Heart right ventricle (tissue), 16 donors: ENCODE data around the gene KCNJ18. TPM values are rescaled to one million over a fixed set of nuclear protein-coding genes. Genes with fewer than 3 reads are reported as not detected.
"Not testable (repeated sequence)": the region's sequence is repeated elsewhere in the genome, so short reads cannot be mapped to it uniquely, and the experiment has no call there.

Experiments
- ATAC-seq, 8 donors: fragments of 200-7000 bp; cut with Tn5 transposase; one replicate each; pipeline ENCODE4 v1.9.1; 2020; ENCODE audit warnings: mild to moderate bottlenecking in 8 of 8, moderate library complexity in 8 of 8, moderate number of reproducible peaks in 1 of 8
- DNase-seq, 2 donors: peaks; one replicate each; pipeline ENCODE4 v3.0.0-alpha.2; 2020
- H3K27ac ChIP-seq, 10 donors: fragments of 200-600 bp; sonication (generic) in 2 of 10; one replicate each; pipeline versions ENCODE4 v1.5.0 to v1.8.0; 2020 to 2022; ENCODE audit warnings: mild to moderate bottlenecking in 3 of 10
- H3K27me3 ChIP-seq, 7 donors: fragments of 200-600 bp; one replicate each; pipeline ENCODE4 v1.8.0; 2021 to 2022; ENCODE audit warnings: mild to moderate bottlenecking in 2 of 7
- H3K36me3 ChIP-seq, 9 donors: fragments of 200-600 bp; sonication (generic) in 1 of 9; one replicate each; pipeline versions ENCODE4 v1.5.0 to v1.8.0; 2020 to 2022; ENCODE audit warnings: mild to moderate bottlenecking in 2 of 9
- H3K4me1 ChIP-seq, 9 donors: fragments of 200-600 bp; sonication (generic) in 1 of 9; one replicate each; pipeline versions ENCODE4 v1.5.0 to v1.8.0; 2020 to 2022; ENCODE audit warnings: mild to moderate bottlenecking in 4 of 9
- H3K4me3 ChIP-seq, 10 donors: fragments of 200-600 bp; sonication (generic) in 2 of 10; one replicate each; pipeline versions ENCODE4 v1.5.0 to v1.8.0; 2020 to 2022; ENCODE audit warnings: mild to moderate bottlenecking in 7 of 10, moderate library complexity in 2 of 10
- H3K9me3 ChIP-seq, 11 donors: fragments of 200-600 bp in 10 of 11; sonication (generic) in 2 of 11; one replicate each; pipeline versions ENCODE4 v1.5.0 to v1.8.0; 2013 to 2022; ENCODE audit warnings: mild to moderate bottlenecking in 2 of 11, control low read depth in 1 of 11, moderate library complexity in 1 of 11
- WGBS, 2 donors: extraction: QIAGEN DNeasy Blood & Tissue Kit; methylation state at CpG; one replicate each; pipeline ENCODE4 v1.1.7; 2013; ENCODE audit warnings: inconsistent platforms in 1 of 2; 5-methylcytosine and 5-hydroxymethylcytosine counted together
- intact Hi-C, 10 donors: fragments of 100-400 bp; cut with DNase I; formaldehyde crosslinking; loops; one replicate each; pipeline versions ENCODE4 v1.11.1 to v1.14.2; 2022
- polyA plus RNA-seq, 2 donors: library from polyadenylated mRNA; stranded (reverse); fragments of 200-250 nt; gene quantifications; one replicate each; pipeline ENCODE4 v1.2.3, GENCODE V29; 2013
- total RNA-seq, 10 donors: library from RNA; stranded (reverse); fragmentation: NEBNext Ultra II Directional in 3 of 10; extraction: Animal tissue kit (Norgen Biotek cat#: 25700) in 3 of 10; gene quantifications; one replicate each; pipeline versions ENCODE4 v1.2.1 to v1.2.4, GENCODE V29; 2021 to 2023
- TF ChIP-seq, protein P1 (sequence below), 9 donors: fragments of 200-600 bp; sonication (generic) in 2 of 9; IDR thresholded peaks; one replicate each; pipeline versions ENCODE4 v1.5.0 to v1.8.0; 2021 to 2022; ENCODE audit warnings: antibody characterized with exemption in 9 of 9, mild to moderate bottlenecking in 5 of 9, moderate library complexity in 1 of 9
- donor health status: Arrhythmogenic right ventricular cardiomyopathy.
- donor health status: ischemic (EF 13 %, LVEDD 7.1; RV severe dilation, severe dysfunction).
- donor health status: healthy with polysubstance abuse.
- donor health status: DM: no; HTN: yes; CAD: no.
- donor health status: DM: no; HTN: no; CAD: no.
- donor health status: ischemic (EF 25% LVEDD 6.9; RV normal size, moderate dysfunction).
- donor health status: ischemic (EF 25% LVEDD 5.7; RV mildly dilated, moderate dysfunction).
- donor health status: healthy.
- donor health status: DM: yes; HTN: yes; CAD: no.
- donor health status: Ischemic cardiomyopathy.
- donor health status: ischemic (EF 35%, LVEDD 5.7; RV mildly dilated, moderate dysfunction).
- donor health status: nonischemic (EF 11% LVEDD 7.7; RV severe dilation, severe dysfunction).
- donor health status: DM: yes; HTN: yes; CAD: no.
- donor health status: PGD.
- donor health status: ischemic (EF 29% LVEDD 5.4; RV normal size, mild dysfunction).
- donor health status: nonischemic (EF 23%, LVEDD 6.1; RV moderate dilation, normal function).

The KCNJ18 gene
- total and polyA plus RNA-seq, 12 donors: not detected

DNA sequence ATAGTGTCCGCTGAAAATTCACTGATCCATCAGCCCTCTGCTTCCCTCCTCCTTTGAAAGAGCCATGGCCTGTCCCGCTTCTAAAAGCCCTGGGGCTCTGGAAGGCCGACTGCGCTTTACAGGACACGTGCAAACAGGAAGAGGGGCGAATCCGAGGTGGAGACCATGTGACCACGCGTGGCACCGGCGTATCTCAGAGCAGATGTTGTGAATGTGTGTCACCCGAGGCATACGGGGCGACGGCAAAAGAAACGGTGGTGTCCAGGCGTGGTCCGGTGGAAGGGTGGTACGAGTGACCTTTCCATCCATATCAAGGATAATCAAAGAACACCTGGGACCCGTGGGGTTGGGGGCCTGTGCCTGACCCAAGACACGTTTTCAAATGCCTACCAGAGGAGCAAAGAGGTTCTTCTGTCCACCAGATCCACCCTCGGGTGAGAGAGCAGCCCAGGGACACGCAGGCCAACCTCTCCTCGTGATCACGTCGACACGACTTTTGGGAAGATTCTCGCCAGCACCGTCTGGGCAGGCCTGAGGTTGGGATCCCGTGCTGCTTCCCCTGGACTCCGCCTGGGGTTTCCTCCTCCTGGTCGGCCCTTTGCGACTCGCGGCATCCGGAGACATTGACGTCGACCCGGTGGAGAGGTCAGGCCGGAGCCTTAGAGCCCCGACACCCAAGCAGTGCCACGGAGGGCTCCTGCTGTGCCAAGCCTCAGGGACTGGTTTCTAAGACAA lies 7.1 kb upstream of the KCNJ18 start:
- H3K36me3 ChIP-seq, H3K4me3 ChIP-seq, DNase-seq, H3K4me1 ChIP-seq, H3K9me3 ChIP-seq, H3K27ac ChIP-seq, ATAC-seq, H3K27me3 ChIP-seq: not testable (repeated sequence)
- 76 to 77% methylated on average over 42 of the region's 42 CpGs for WGBS, 2 donors
- intact Hi-C loops: loop anchor here in 1 of 10 donors (5.0 kb wide), 1 partner anchor 283 kb away; no protein-coding TSS in a partner anchor

DNA sequence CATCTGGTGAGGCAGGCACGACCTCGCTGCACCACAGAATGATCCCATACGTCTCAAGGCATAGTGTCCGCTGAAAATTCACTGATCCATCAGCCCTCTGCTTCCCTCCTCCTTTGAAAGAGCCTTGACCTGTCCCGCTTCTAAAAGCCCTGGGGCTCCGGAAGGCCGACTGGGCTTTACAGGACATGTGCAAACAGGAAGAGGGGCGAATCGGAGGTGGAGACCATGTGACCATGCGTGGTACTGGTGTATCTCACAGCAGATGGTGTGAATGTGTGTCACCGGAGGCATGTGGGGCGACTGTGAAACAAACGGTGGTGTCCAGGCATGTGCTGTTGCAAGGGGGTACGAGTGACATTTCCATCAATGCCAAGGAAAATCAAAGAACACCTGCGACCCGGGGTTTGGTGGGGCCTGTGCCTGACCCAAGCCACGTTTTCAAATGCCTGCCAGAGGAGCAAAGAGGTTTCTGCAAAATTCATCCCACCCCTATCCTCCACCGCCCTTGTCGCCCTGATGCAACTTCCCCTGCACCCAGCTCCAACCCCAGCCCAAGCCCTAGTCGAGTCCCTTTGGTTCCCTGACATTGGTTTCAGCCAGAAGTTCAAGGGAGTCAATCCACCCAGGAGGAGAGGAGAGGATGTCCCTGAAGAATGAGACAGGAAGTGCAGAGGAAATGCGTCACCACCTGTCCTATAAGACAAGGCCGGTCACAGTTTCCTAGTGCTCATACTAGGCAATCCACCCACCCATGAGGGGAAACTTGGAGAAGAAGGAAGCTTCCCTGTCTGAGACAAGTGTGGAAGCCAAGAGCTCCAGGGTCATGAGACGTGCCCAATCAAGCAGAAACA lies 5.9 kb upstream of the KCNJ18 start:
- 66 to 76% methylated on average over 23 of the region's 23 CpGs for WGBS, 2 donors
- intact Hi-C loops: loop anchor here in 1 of 10 donors (5.0 kb wide), 1 partner anchor 284 kb away; no protein-coding TSS in a partner anchor
- Histone ChIP-seq H3K27ac (no peak overlapping the region), H3K4me3 (no peak overlapping the region), H3K4me1 (no peaks in the 10 kb centered on the region), H3K36me3 (no peaks in the 10 kb centered on the region), H3K27me3 (peaks cover 0 to 6% (median 0%) of the 10 kb centered on the region in 7 donors), H3K9me3 (peaks cover 0 to 6% (median 0%) of the 10 kb centered on the region in 11 donors)
- no peak for ATAC-seq
- DNase-seq: no peak
- TF ChIP-seq, protein P1, sequence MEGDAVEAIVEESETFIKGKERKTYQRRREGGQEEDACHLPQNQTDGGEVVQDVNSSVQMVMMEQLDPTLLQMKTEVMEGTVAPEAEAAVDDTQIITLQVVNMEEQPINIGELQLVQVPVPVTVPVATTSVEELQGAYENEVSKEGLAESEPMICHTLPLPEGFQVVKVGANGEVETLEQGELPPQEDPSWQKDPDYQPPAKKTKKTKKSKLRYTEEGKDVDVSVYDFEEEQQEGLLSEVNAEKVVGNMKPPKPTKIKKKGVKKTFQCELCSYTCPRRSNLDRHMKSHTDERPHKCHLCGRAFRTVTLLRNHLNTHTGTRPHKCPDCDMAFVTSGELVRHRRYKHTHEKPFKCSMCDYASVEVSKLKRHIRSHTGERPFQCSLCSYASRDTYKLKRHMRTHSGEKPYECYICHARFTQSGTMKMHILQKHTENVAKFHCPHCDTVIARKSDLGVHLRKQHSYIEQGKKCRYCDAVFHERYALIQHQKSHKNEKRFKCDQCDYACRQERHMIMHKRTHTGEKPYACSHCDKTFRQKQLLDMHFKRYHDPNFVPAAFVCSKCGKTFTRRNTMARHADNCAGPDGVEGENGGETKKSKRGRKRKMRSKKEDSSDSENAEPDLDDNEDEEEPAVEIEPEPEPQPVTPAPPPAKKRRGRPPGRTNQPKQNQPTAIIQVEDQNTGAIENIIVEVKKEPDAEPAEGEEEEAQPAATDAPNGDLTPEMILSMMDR (IDR thresholded peaks at IDR 0.05): no peak

DNA sequence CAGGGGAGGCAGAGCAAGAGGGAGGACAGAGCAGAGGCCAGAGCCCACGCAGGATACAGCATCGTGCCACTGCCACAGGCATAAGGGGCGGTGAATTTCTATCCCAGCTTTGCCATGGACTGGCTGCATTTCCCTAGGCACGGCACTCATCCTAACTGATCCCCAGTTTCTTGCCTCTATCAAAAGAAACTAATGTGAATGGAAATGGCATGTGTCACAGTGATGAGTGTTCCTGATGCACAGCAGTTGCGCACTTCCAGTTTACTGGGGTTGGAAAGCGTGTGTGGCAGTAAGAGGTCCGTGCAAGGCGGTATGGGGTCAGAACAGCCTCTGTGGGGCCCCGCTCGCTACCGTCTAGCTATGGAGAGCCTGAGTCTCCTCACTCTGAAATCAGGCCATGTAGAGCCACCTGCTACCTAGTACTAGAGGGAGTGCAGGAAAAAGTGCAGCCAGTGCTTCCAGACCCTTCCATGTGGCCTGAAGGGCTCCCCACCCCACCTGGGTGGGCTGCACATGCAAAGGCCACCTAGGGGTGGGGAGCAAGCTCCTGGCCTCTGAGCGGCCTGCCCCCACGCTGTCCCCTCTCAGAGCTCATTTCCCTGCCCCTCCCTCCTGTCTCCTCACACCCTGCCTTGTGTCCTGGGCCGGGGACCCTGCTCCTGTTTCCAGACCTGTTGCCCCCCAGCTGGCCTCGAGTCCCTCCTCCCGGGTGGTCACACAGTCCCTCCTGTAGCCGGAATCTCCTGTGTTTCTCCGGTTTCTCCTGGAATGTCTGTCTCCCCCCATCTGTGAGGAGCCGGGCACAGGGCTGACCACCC lies 5.0 kb upstream of the KCNJ18 start:
- Histone ChIP-seq H3K27me3 (peaks cover 0 to 6% (median 0%) of the 10 kb centered on the region in 7 donors), H3K4me3 (no peak overlapping the region), H3K4me1 (no peaks in the 10 kb centered on the region), H3K27ac (no peak overlapping the region), H3K36me3 (no peaks in the 10 kb centered on the region), H3K9me3 (peaks cover 0 to 6% (median 0%) of the 10 kb centered on the region in 11 donors)
- DNase-seq: no peak
- peak in 3 of 8 donors; percentile 7 to 12 (median 9) for ATAC-seq
- intact Hi-C loops: loop anchor here in 1 of 10 donors (5.0 kb wide), 1 partner anchor 285 kb away; no protein-coding TSS in a partner anchor
- 77 to 78% methylated on average over 19 of the region's 19 CpGs for WGBS, 2 donors
- TF ChIP-seq, protein P1 (IDR thresholded peaks at IDR 0.05): no peak

DNA sequence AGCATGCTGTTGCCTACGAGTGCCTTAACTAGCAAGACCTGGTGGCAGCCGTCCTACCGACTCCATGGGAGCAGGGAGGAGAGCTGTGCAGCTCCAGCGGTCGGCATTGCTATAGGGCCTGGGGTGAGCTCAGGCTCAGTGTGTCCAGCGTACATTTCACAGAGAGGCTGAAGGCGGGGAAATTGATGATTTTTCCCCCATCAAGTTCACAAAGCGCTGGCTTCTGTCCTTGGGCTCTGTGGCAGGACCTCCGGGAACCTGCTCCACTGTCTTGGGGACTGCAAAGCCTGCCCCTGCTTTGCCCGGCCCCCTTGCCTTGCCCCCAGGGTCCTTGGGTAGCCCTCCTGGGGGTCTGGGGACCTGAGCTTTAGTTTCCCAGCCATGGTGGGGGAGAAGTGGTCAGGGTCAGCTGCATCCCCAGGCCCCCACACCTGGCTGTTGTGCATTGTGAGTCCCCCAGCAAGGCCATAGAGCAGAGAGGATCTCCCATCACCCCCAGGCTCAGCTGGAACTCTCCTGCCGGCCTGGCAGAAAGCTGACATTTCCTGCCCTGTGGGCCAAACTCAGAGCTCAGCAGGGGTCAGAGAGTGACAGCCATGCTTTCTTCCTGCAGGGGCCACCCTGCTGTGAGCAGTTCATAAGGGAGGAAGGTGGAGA lies 3.9 kb upstream of the KCNJ18 start:
- intact Hi-C loops: loop anchor here in 1 of 10 donors (5.0 kb wide), 1 partner anchor 286 kb away; no protein-coding TSS in a partner anchor
- Histone ChIP-seq H3K4me1 (no peaks in the 10 kb centered on the region), H3K4me3 (no peak overlapping the region), H3K36me3 (no peaks in the 10 kb centered on the region), H3K27me3 (peaks cover 0 to 6% (median 0%) of the 10 kb centered on the region in 7 donors), H3K9me3 (peaks cover 0 to 6% (median 0%) of the 10 kb centered on the region in 11 donors), H3K27ac (no peak overlapping the region)
- DNase-seq: no peak
- no peak for ATAC-seq
- TF ChIP-seq, protein P1 (IDR thresholded peaks at IDR 0.05): no peak
- WGBS, 2 donors: 75 to 80% methylated on average over 11 of the region's 11 CpGs
